HepG2 (cell line): ENCODE results near the gene ATG2A. TPM values are rescaled to one million over a fixed set of nuclear protein-coding genes. Genes with fewer than 3 reads are reported as not detected.

Source experiments
- ATAD3A ChIP-seq: sonication (generic); formaldehyde crosslinking; IDR thresholded peaks from 2 replicates; pipeline ENCODE4 v1.4.0; 2020; ENCODE audit warnings: missing genetic modification reagents
- ELF3 ChIP-seq: IDR thresholded peaks from 2 replicates; pipeline ENCODE4 v1.6.1; 2016; ENCODE audit warnings: missing genetic modification reagents, missing compliant biosample characterization
- HNF4G ChIP-seq, 2 experiments: sonication (generic) in 1 of 2; formaldehyde crosslinking in 1 of 2; IDR thresholded peaks; 2 replicates each; pipeline versions ENCODE4 v1.4.0 to v1.6.1; 2011 to 2020; ENCODE audit warnings: borderline replicate concordance in 2 of 2, low read depth in 2 of 2, mild to moderate bottlenecking in 2 of 2, low read length in 1 of 2, missing genetic modification reagents in 1 of 2, moderate library complexity in 1 of 2
- KAT2B ChIP-seq: fragments of 150-350 bp; IDR thresholded peaks from 2 replicates; pipeline ENCODE4 v1.6.1; 2014; ENCODE audit warnings: low read depth, low read length, borderline replicate concordance
- NBN ChIP-seq: fragments of 450-650 bp; conservative IDR thresholded peaks from 2 replicates; pipeline ENCODE4 v1.6.1; 2017
- NCOA2 ChIP-seq: sonication (generic); formaldehyde crosslinking; IDR thresholded peaks from 2 replicates; pipeline ENCODE4 v1.8.0; 2022; ENCODE audit warnings: inconsistent platforms
- ZFAT ChIP-seq: sonication (generic); formaldehyde crosslinking; conservative IDR thresholded peaks from 2 replicates; pipeline ENCODE4 v1.8.1; 2023; ENCODE audit warnings: missing genetic modification reagents, inconsistent platforms
- ZNF143 ChIP-seq: sonication (generic); formaldehyde crosslinking; IDR thresholded peaks from 2 replicates; pipeline ENCODE4 v1.4.0; 2020; ENCODE audit warnings: missing genetic modification reagents
- ZNF337 ChIP-seq: sonication (generic); formaldehyde crosslinking; IDR thresholded peaks from 2 replicates; pipeline ENCODE4 v1.5.1; 2020; ENCODE audit warnings: missing genetic modification reagents, low read depth, mild to moderate bottlenecking, borderline replicate concordance
- ZNF33A ChIP-seq: sonication (generic); formaldehyde crosslinking; IDR thresholded peaks from 2 replicates; pipeline ENCODE4 v1.5.1; 2020; ENCODE audit warnings: missing genetic modification reagents, mild to moderate bottlenecking, moderate library complexity, borderline replicate concordance
- ZNF460 ChIP-seq: sonication (generic); formaldehyde crosslinking; IDR thresholded peaks from 2 replicates; pipeline ENCODE4 v1.5.1; 2020; ENCODE audit warnings: missing genetic modification reagents, mild to moderate bottlenecking, borderline replicate concordance
- ZNF609 ChIP-seq: sonication (generic); formaldehyde crosslinking; IDR thresholded peaks from 2 replicates; pipeline ENCODE4 v1.4.0; 2020; ENCODE audit warnings: mild to moderate bottlenecking, missing genetic modification reagents, borderline replicate concordance
- ZNF784 ChIP-seq: sonication (generic); formaldehyde crosslinking; IDR thresholded peaks from 2 replicates; pipeline ENCODE4 v1.5.1; 2020; ENCODE audit warnings: missing genetic modification reagents, mild to moderate bottlenecking, borderline replicate concordance
- ZNF800 ChIP-seq: sonication (generic); formaldehyde crosslinking; IDR thresholded peaks from 2 replicates; pipeline ENCODE4 v1.4.0; 2020; ENCODE audit warnings: missing genetic modification reagents
- ZNF83 ChIP-seq: sonication (generic); formaldehyde crosslinking; IDR thresholded peaks from 2 replicates; pipeline ENCODE4 v1.4.0; 2020; ENCODE audit warnings: missing genetic modification reagents, mild to moderate bottlenecking, borderline replicate concordance
- polyA plus RNA-seq, 8 experiments: library from polyadenylated mRNA; depleted of rRNA in 3 of 8; stranded (reverse) in 7 of 8; unstranded in 1 of 8; fragments of >200 nt; fragmentation: Illumina TruSeq in 4 of 8; extraction: Trizol in 4 of 8; gene quantifications; 2 replicates each; pipeline versions ENCODE4 v1.2.1 to v1.2.3, GENCODE V29; 2011 to 2016; ENCODE audit warnings: low read depth in 4 of 8, missing spikeins in 1 of 8, mixed read lengths in 1 of 8; ENCODE audit not compliant: insufficient read depth in 1 of 8
- total RNA-seq, 5 experiments: library from RNA; depleted of rRNA; stranded (reverse); fragments of >200 nt; fragmentation: Illumina TruSeq; extraction: Trizol; gene quantifications; 2 replicates each; pipeline ENCODE4 v1.2.3, GENCODE V29; 2016; ENCODE audit warnings: low read depth in 1 of 5
- TF ChIP-seq, protein P1 (sequence below): sonication (generic); formaldehyde crosslinking; IDR thresholded peaks from 2 replicates; pipeline ENCODE4 v1.4.0; 2020; ENCODE audit warnings: mild to moderate bottlenecking, low read depth, missing genetic modification reagents

ATG2A gene
- total and polyA plus RNA-seq, 2 of the 13 experiments (the other 11 are each of a cell fraction or from before 2014, with no cell fraction given): 6.7 to 8.0 TPM

DNA sequence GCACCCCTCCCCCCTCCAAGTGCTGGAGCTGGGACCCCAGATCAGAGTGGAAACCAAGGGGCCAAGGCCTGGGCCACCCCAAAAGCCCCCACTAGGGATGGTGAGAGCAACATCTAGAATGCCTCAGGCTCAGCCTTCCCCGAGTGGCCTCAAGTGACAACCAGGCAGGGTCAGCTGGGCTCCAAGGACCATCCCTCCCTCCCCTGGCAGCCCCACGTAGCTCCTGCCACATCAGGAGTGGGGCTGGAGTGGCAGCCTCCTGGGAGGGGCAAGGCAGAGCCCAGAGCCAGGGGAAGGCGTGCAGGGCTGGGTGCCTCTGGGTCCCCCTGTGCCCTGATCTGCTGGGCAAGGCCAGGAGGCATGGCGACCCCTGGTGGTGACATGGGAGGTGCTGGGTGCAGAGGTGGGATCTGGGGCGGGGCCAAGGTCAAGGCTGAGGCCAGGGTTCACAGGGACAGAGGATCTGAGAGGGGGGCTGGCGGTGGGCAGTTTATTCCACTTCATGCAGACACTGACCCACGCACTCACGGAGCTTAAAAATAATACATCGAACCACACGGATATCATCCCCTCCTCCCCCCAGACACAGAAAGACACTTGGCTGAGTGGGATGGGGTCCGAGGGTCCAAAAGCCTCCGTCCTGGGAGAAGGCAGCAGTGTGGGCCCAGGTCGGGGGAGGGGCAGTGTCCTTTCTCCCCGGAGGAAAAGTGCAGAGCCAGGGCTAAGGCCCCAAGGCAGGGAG lies 22.8 kb downstream of the ATG2A start (continued):
- TF ChIP-seq HNF4G (IDR thresholded peaks at IDR 0.05; ENCODE audit: borderline replicate concordance, low read depth, low read length) (peak; percentile 92), HNF4G (CRISPR knock-in tag; IDR thresholded peaks at IDR 0.05; ENCODE audit: borderline replicate concordance, low read depth) (peak; percentile 98), ZNF143 (CRISPR knock-in tag) (peak; percentile 53; the same call in 1 of the 2 replicates), ZNF83 (no peak), ELF3 (peak; percentile 62), ZNF337 (CRISPR knock-in tag) (peak; percentile 70; the same call in 1 of the 2 replicates), ZNF33A (CRISPR knock-in tag) (no peak), ZNF609 (CRISPR knock-in tag) (peak; percentile 80; the same call in 1 of the 2 replicates), ATAD3A (CRISPR knock-in tag) (no peak), NCOA2 (CRISPR knock-in tag) (peak; percentile 73), ZNF784 (CRISPR knock-in tag) (0 out of 2 replicates have a peak, but pooled peaks have one; percentile 34), ZNF460 (CRISPR knock-in tag) (no peak), ZNF800 (CRISPR knock-in tag) (no peak; the same call in none of the 2 replicates), NBN (no peak), ZFAT (CRISPR knock-in tag) (no peak), KAT2B (no peak)
- TF ChIP-seq, protein P1, sequence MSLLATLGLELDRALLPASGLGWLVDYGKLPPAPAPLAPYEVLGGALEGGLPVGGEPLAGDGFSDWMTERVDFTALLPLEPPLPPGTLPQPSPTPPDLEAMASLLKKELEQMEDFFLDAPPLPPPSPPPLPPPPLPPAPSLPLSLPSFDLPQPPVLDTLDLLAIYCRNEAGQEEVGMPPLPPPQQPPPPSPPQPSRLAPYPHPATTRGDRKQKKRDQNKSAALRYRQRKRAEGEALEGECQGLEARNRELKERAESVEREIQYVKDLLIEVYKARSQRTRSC: no peak
